Right lobe of liver (tissue), 4 donors: ENCODE results near the gene CIROP.

Experiments
- POLR2A ChIP-seq: fragments of 450-650 bp; IDR thresholded peaks from one replicate; pipeline ENCODE4 v1.6.1; 2017; ENCODE audit warnings: antibody characterized with exemption, mild to moderate bottlenecking
- TF ChIP-seq, protein P1 (sequence below), 4 donors: fragments of 200-600 bp in 3 of 4; fragments of 450-650 bp in 1 of 4; IDR thresholded peaks; one replicate each; pipeline versions ENCODE4 v1.5.1 to v1.8.0; 2016 to 2022; ENCODE audit warnings: antibody characterized with exemption in 4 of 4, mild to moderate bottlenecking in 2 of 4
- donor health status: DM: no; HTN: no; CAD: no.
- donor health status: DM: no; HTN: no; CAD: no.
- donor health status: DM: no; HTN: yes; CAD: no.

DNA sequence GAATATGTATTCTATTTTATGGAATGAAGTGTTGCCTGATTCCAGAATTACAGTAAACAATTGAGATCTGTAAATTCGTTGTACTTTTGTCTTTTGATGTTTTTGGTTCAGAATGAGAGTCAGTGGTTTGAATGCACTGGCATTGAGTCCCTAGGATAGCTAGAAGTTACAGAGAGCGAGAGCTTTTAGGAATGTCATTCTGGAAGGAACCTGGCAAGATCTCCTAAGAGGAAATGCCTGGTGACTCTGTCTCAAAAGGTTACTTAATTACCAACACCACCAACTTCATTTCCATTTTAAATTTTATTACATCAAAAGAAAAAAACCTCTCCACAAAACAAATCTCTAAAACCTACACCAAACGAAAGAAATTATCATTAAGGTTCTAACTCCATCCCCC lies 20.2 kb upstream of the CIROP start:
- TF ChIP-seq POLR2A = no peak
- TF ChIP-seq, protein P1, sequence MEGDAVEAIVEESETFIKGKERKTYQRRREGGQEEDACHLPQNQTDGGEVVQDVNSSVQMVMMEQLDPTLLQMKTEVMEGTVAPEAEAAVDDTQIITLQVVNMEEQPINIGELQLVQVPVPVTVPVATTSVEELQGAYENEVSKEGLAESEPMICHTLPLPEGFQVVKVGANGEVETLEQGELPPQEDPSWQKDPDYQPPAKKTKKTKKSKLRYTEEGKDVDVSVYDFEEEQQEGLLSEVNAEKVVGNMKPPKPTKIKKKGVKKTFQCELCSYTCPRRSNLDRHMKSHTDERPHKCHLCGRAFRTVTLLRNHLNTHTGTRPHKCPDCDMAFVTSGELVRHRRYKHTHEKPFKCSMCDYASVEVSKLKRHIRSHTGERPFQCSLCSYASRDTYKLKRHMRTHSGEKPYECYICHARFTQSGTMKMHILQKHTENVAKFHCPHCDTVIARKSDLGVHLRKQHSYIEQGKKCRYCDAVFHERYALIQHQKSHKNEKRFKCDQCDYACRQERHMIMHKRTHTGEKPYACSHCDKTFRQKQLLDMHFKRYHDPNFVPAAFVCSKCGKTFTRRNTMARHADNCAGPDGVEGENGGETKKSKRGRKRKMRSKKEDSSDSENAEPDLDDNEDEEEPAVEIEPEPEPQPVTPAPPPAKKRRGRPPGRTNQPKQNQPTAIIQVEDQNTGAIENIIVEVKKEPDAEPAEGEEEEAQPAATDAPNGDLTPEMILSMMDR (IDR thresholded peaks at IDR 0.05) = no peak
